BLaER1 (cell line): ENCODE measurements around the gene ZMYM5.
"Not testable (repeated sequence)": the region's sequence is repeated elsewhere in the genome, so short reads cannot be mapped to it uniquely, and the experiment has no call there.

ENCODE experiments used
- H3K27ac ChIP-seq: shearing (Covaris generic); formaldehyde crosslinking; 2 replicates; pipeline ENCODE4 v1.8.1; 2022
- H3K27me3 ChIP-seq: shearing (Covaris generic); formaldehyde crosslinking; 2 replicates; pipeline ENCODE4 v1.8.1; 2022
- H3K36me3 ChIP-seq: shearing (Covaris generic); formaldehyde crosslinking; 2 replicates; pipeline ENCODE4 v1.8.1; 2022
- H3K4me1 ChIP-seq: shearing (Covaris generic); formaldehyde crosslinking; 2 replicates; pipeline ENCODE4 v1.8.1; 2022
- H3K4me2 ChIP-seq: shearing (Covaris generic); formaldehyde crosslinking; 2 replicates; pipeline ENCODE4 v1.8.1; 2022
- H3K4me3 ChIP-seq: shearing (Covaris generic); formaldehyde crosslinking; 2 replicates; pipeline ENCODE4 v1.8.1; 2022
- H3K9ac ChIP-seq: shearing (Covaris generic); formaldehyde crosslinking; 2 replicates; pipeline ENCODE4 v1.8.1; 2022
- H3K9me3 ChIP-seq: shearing (Covaris generic); formaldehyde crosslinking; 2 replicates; pipeline ENCODE4 v1.8.1; 2022
- H4K20me1 ChIP-seq: shearing (Covaris generic); formaldehyde crosslinking; 2 replicates; pipeline ENCODE4 v1.8.1; 2022
- Cebpa-rat ChIP-seq: shearing (Covaris generic); IDR thresholded peaks from 2 replicates; pipeline ENCODE4 v1.8.1; 2022

ZMYM5 gene

GRCh38 chr13:19794631-19795030 lies 68.8 kb downstream of the ZMYM5 start:
- no peaks in the 10 kb centered on the region for H3K27me3 ChIP-seq
- no peaks in the 10 kb centered on the region for H4K20me1 ChIP-seq
- peak overlapping the region; percentile 29; the same call in 1 of the 2 replicates for H3K9ac ChIP-seq
- H3K27ac ChIP-seq = peak overlapping the region; percentile 73
- H3K36me3 ChIP-seq = no peaks in the 10 kb centered on the region
- no peak for TF ChIP-seq Cebpa-rat
- H3K9me3 ChIP-seq = no peaks in the 10 kb centered on the region
- peak overlapping the region; percentile 69 for H3K4me2 ChIP-seq
- no peak overlapping the region for H3K4me3 ChIP-seq
- peaks cover 19% of the 10 kb centered on the region for H3K4me1 ChIP-seq

DNA sequence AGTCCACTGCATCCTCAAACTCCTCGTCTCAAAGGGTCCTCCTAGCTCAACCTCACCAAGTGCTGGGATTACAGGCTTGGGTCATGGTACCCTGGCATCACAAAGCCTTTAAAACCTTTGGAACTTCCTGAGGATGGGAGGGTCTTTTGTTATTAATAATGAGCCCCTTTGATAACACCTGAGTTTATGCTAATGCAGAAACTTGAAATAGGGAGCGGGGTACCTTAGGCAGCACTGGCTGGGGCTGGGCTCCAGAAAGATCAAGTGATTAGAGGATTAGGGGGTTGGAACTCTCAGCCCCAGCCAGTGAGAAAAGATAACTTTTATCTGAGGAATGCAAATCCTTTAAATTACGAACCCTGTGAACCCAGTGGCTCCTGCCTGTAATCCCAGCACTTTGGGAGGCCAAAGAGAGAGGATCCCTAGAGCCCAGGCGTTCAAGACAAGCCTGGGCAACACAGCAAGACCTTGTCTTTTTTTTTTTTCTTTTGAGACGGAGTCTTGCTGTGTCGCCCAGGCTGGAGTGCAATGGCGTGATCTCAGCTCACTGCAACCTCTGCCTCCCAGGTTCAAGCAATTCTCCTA lies 71.4 kb downstream of the ZMYM5 start:
- Histone ChIP-seq H3K4me3 (no peak overlapping the region), H4K20me1 (no peaks in the 10 kb centered on the region), H3K27ac (no peak overlapping the region), H3K27me3 (no peaks in the 10 kb centered on the region), H3K4me1 (peaks cover 19% of the 10 kb centered on the region), H3K4me2 (no peak overlapping the region), H3K36me3 (no peaks in the 10 kb centered on the region), H3K9ac (no peak overlapping the region), H3K9me3 (no peaks in the 10 kb centered on the region)
- no peak for TF ChIP-seq Cebpa-rat

DNA sequence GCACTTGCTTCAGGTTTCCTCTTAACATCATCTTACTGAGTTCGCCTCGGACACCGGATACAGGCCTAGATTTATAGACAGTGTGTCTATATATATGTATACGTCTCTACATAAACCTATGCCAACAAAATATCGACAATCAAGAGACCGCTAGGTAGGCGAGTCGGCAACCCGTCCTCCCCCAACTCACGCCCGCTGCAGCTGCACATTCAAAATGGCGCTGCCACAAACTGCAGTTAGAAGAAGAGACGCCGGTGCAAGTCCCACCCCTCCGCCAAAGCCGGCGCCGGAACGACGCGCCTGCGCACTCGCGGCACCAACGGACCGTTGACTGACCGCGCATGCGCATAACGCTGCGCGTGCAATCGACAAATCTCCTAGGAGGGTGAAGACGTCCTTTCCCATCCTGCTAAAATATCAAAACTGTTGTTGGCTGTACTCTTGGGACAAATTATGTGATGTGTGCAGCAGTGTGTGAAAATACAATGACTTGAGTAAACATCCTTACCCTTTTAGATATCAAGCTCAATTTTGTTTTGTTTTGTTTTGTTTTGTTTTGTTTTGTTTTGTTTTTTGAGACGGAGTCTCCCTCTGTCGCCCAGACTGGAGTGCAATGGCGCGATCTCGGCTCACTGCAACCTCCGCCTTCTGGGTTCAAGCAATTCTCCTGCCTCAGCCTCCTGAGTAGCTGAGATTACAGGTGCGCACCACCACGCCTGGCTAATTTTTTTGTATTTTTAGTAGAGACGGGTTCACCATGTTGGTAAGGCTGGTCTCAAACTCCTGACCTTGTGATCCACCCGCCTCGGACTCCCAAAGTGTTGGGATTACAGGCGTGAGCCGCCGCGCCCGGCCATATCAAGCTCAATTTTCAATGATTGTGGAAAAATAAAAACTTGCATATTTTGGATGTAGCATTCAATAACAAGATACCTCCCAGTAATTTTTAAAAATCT lies 80.4 kb downstream of the ZMYM5 start, which contains the start of gene PSPC1:
TSS of gene PSPC1 (minus strand) at position 219 of the 956 bp plus-strand sequence. CDS start at position 31, 188 bp downstream.
- peak within 1 kb of the TSS; percentile 98 for H3K27ac ChIP-seq
- H3K4me2 ChIP-seq = peak within 1 kb of the TSS; percentile 80
- H3K4me3 ChIP-seq = peak within 1 kb of the TSS; percentile 88
- not testable (repeated sequence) for H3K4me1 ChIP-seq, H3K36me3 ChIP-seq, H3K9me3 ChIP-seq, H3K27me3 ChIP-seq
- peak within 1 kb of the TSS; percentile 99 for H3K9ac ChIP-seq
- peaks cover 16% of the 10 kb centered on the region for H4K20me1 ChIP-seq

- peaks cover 12% of the 10 kb centered on the region for H3K9me3 ChIP-seq
- H3K9ac ChIP-seq = peak overlapping the region; percentile 99
- H3K27ac ChIP-seq = peak overlapping the region; percentile 98
- no peak for TF ChIP-seq Cebpa-rat
- peak overlapping the region; percentile 80 for H3K4me2 ChIP-seq
- peaks cover 14% of the 10 kb centered on the region for H3K36me3 ChIP-seq
- H3K4me1 ChIP-seq = peaks cover 6% of the 10 kb centered on the region; the same call in 1 of the 2 replicates
- peak overlapping the region; percentile 88 for H3K4me3 ChIP-seq
- peaks cover 24% of the 10 kb centered on the region for H4K20me1 ChIP-seq
- no peaks in the 10 kb centered on the region for H3K27me3 ChIP-seq
Measured at GRCh38 chr13:19782049-19782726, 81.3 kb downstream of the ZMYM5 start.

- TF ChIP-seq Cebpa-rat = no peak
- Histone ChIP-seq H3K4me1 (peaks cover 6% of the 10 kb centered on the region; the same call in 1 of the 2 replicates), H4K20me1 (peaks cover 30% of the 10 kb centered on the region), H3K4me2 (peak overlapping the region; percentile 80), H3K36me3 (peaks cover 19% of the 10 kb centered on the region), H3K4me3 (peak overlapping the region; percentile 88), H3K9me3 (peaks cover 12% of the 10 kb centered on the region), H3K27ac (peak overlapping the region; percentile 98), H3K27me3 (no peaks in the 10 kb centered on the region), H3K9ac (peak overlapping the region; percentile 99)
Measured at GRCh38 chr13:19781526-19781925, 81.9 kb downstream of the ZMYM5 start.

- Histone ChIP-seq H3K4me1 (peaks cover 12% of the 10 kb centered on the region; the same call in 1 of the 2 replicates), H3K9me3 (peaks cover 12% of the 10 kb centered on the region), H3K4me2 (peak overlapping the region; percentile 80), H4K20me1 (peaks cover 37% of the 10 kb centered on the region), H3K36me3 (peaks cover 25% of the 10 kb centered on the region), H3K4me3 (peak overlapping the region; percentile 88), H3K9ac (peak overlapping the region; percentile 99), H3K27ac (peak overlapping the region; percentile 98)
- not testable (repeated sequence) for H3K27me3 ChIP-seq
Measured at GRCh38 chr13:19780753-19781418, 82.6 kb downstream of the ZMYM5 start.
